ENCODE measurements around the gene NKAIN4. TPM values are rescaled to one million over a fixed set of nuclear protein-coding genes. Genes with fewer than 3 reads are reported as not detected.

The NKAIN4 gene
- total and polyA plus RNA-seq, 2 donors (not counting 1 experiment from before 2014, with no cell fraction given): not detected

- Mint-ChIP-seq H3K4me1 (peaks cover 6% of the 10 kb centered on the region), H3K9me3 (ENCODE audit: insufficient read depth) (no peaks in the 10 kb centered on the region), H3K27ac (no peak overlapping the region), H3K4me3 (no peak overlapping the region), H3K27me3 (peaks cover 38% of the 10 kb centered on the region)
- ChIA-PET POLR2A (no interaction called here), CTCF (interaction anchor here (1.1 kb wide), 1 partner anchor 25 kb away, joined by 3 read pairs; no protein-coding TSS in a partner anchor)
- H3K9me3 ChIP-seq (ENCODE audit: control extremely low read depth in 1 of 3, control insufficient read depth in 2 of 3, insufficient read depth in 1 of 3, low read length in 2 of 3): no peaks in the 10 kb centered on the region
- peaks cover 9 to 13% of the 10 kb centered on the region in 2 donors for H3K4me1 ChIP-seq (ENCODE audit: control insufficient read depth in 2 of 2, insufficient read depth in 2 of 2, low read length in 2 of 2)
- H4K20me1 ChIP-seq (ENCODE audit: control insufficient read depth, insufficient read depth, low read length, poor library complexity, severe bottlenecking): no peaks in the 10 kb centered on the region
- no peak overlapping the region for H3K4me3 ChIP-seq (ENCODE audit: control extremely low read depth in 1 of 5, extremely low read depth in 1 of 5, insufficient read depth in 1 of 5, low read depth in 2 of 5, low read length in 4 of 5)
- DNase-seq: no peak
- H3K27me3 ChIP-seq (replicated peaks in 1 of 4; ENCODE audit: control extremely low read depth in 1 of 4, control insufficient read depth in 3 of 4, insufficient read depth in 4 of 4, low read length in 3 of 4): peaks cover 0 to 47% (median 12%) of the 10 kb centered on the region in 4 experiments
- 75% methylated on average over 24 of the region's 25 CpGs for WGBS (ENCODE audit: insufficient coverage)
- TF ChIP-seq EZH2 (IDR thresholded peaks at IDR 0.05; ENCODE audit: borderline replicate concordance, insufficient read depth, low read depth, low read length, poor library complexity, severe bottlenecking) (no peak), CTCF (IDR thresholded peaks at IDR 0.05) (no peak)
- H3K79me2 ChIP-seq (ENCODE audit: control insufficient read depth, insufficient read depth, low read length): no peaks in the 10 kb centered on the region
- H2AFZ ChIP-seq (ENCODE audit: insufficient read depth, low read depth, low read length, poor library complexity, severe bottlenecking): no peak overlapping the region
- H3K4me2 ChIP-seq (replicated peaks; ENCODE audit: low read depth, low read length, poor library complexity, severe bottlenecking): no peak overlapping the region
- ATAC-seq (ENCODE audit: low read depth): no peak
- H3K9ac ChIP-seq (ENCODE audit: low read length): no peak overlapping the region
- no peaks in the 10 kb centered on the region for H3K36me3 ChIP-seq (replicated peaks in 1 of 2; ENCODE audit: control extremely low read depth in 1 of 2, control insufficient read depth in 1 of 2, extremely low read depth in 1 of 2, insufficient read depth in 2 of 2, low read length in 1 of 2)
- H3K27ac ChIP-seq (ENCODE audit: low read length in 2 of 2): no peak overlapping the region
- intact Hi-C loops (cut with micrococcal nuclease): no loop called here
Observed at GRCh38 chr20:63248835-63249591, 5.2 kb downstream of the NKAIN4 start.

- ATAC-seq (ENCODE audit: low read depth) (no peak), DNase-seq (no peak)
- H3K27me3 ChIP-seq (replicated peaks in 1 of 4; ENCODE audit: control extremely low read depth in 1 of 4, control insufficient read depth in 3 of 4, insufficient read depth in 4 of 4, low read length in 3 of 4): peaks cover 0 to 39% (median 6%) of the 10 kb centered on the region in 4 experiments
- H3K36me3 ChIP-seq (replicated peaks in 1 of 2; ENCODE audit: control extremely low read depth in 1 of 2, control insufficient read depth in 1 of 2, extremely low read depth in 1 of 2, insufficient read depth in 2 of 2, low read length in 1 of 2): no peaks in the 10 kb centered on the region
- no peaks in the 10 kb centered on the region for H3K79me2 ChIP-seq (ENCODE audit: control insufficient read depth, insufficient read depth, low read length)
- H3K27ac ChIP-seq (ENCODE audit: low read length in 2 of 2): no peak overlapping the region
- intact Hi-C loops (cut with micrococcal nuclease): no loop called here
- 73% methylated on average over 24 of the region's 24 CpGs for WGBS (ENCODE audit: insufficient coverage)
- POLR2A ChIA-PET: no interaction called here
- TF ChIP-seq CTCF (IDR thresholded peaks at IDR 0.05): no peak
- no peak for TF ChIP-seq EZH2 (IDR thresholded peaks at IDR 0.05; ENCODE audit: borderline replicate concordance, insufficient read depth, low read depth, low read length, poor library complexity, severe bottlenecking)
- no peak overlapping the region for H3K4me3 Mint-ChIP-seq
- H3K4me1 ChIP-seq (ENCODE audit: control insufficient read depth in 2 of 2, insufficient read depth in 2 of 2, low read length in 2 of 2): peaks cover 3 to 5% of the 10 kb centered on the region in 2 donors
- peaks cover 33% of the 10 kb centered on the region for H3K27me3 Mint-ChIP-seq
- no peak overlapping the region for H3K4me3 ChIP-seq (ENCODE audit: control extremely low read depth in 1 of 5, extremely low read depth in 1 of 5, insufficient read depth in 1 of 5, low read depth in 2 of 5, low read length in 4 of 5)
- no peaks in the 10 kb centered on the region for H3K9me3 ChIP-seq (ENCODE audit: control extremely low read depth in 1 of 3, control insufficient read depth in 2 of 3, insufficient read depth in 1 of 3, low read length in 2 of 3)
- no peak overlapping the region for H3K4me2 ChIP-seq (replicated peaks; ENCODE audit: low read depth, low read length, poor library complexity, severe bottlenecking)
- peaks cover 3% of the 10 kb centered on the region for H3K4me1 Mint-ChIP-seq
- CTCF ChIA-PET: interaction anchor here (1.1 kb wide), 1 partner anchor 24 kb away, joined by 3 read pairs; no protein-coding TSS in a partner anchor
- no peaks in the 10 kb centered on the region for H4K20me1 ChIP-seq (ENCODE audit: control insufficient read depth, insufficient read depth, low read length, poor library complexity, severe bottlenecking)
- no peak overlapping the region for H3K27ac Mint-ChIP-seq
- H2AFZ ChIP-seq (ENCODE audit: insufficient read depth, low read depth, low read length, poor library complexity, severe bottlenecking): no peak overlapping the region
- H3K9me3 Mint-ChIP-seq (ENCODE audit: insufficient read depth): no peaks in the 10 kb centered on the region
- H3K9ac ChIP-seq (ENCODE audit: low read length): no peak overlapping the region
Observed at GRCh38 chr20:63247671-63248228, 6.5 kb downstream of the NKAIN4 start.
